HepG2 (cell line): ENCODE measurements around the gene INAFM1. TPM values are rescaled to one million over a fixed set of nuclear protein-coding genes. Genes with fewer than 3 reads are reported as not detected.
A peak's percentile ranks its signal among the peaks of the same experiment; 100 is the strongest.

ENCODE experiments used
- AHDC1 ChIP-seq: sonication (generic); formaldehyde crosslinking; IDR thresholded peaks from 2 replicates; pipeline ENCODE4 v1.5.1; 2020; ENCODE audit warnings: mild to moderate bottlenecking, missing genetic modification reagents, borderline replicate concordance
- ERF ChIP-seq: IDR thresholded peaks from 2 replicates; pipeline ENCODE4 v1.6.1; 2018; ENCODE audit warnings: missing biosample characterization, missing genetic modification reagents
- HMGXB3 ChIP-seq: sonication (generic); formaldehyde crosslinking; IDR thresholded peaks from 2 replicates; pipeline ENCODE4 v1.4.0; 2020; ENCODE audit warnings: missing genetic modification reagents, borderline replicate concordance
- KAT8 ChIP-seq: IDR thresholded peaks from 2 replicates; pipeline ENCODE4 v1.6.1; 2016; ENCODE audit warnings: missing genetic modification reagents, missing compliant biosample characterization
- POGZ ChIP-seq: sonication (generic); formaldehyde crosslinking; IDR thresholded peaks from 2 replicates; pipeline ENCODE4 v1.4.0; 2020; ENCODE audit warnings: mild to moderate bottlenecking, missing genetic modification reagents
- SKI ChIP-seq: fragments of 450-650 bp; IDR thresholded peaks from one replicate; pipeline ENCODE4 v1.6.1; 2018; ENCODE audit warnings: mild to moderate bottlenecking; ENCODE audit not compliant: partially characterized antibody
- ZNF160 ChIP-seq: sonication (generic); formaldehyde crosslinking; IDR thresholded peaks from 2 replicates; pipeline ENCODE4 v1.8.0; 2022; ENCODE audit warnings: mild to moderate bottlenecking, inconsistent platforms, missing genetic modification reagents
- ZNF432 ChIP-seq: sonication (generic); formaldehyde crosslinking; IDR thresholded peaks from 2 replicates; pipeline ENCODE4 v1.5.0; 2020; ENCODE audit warnings: missing genetic modification reagents, mild to moderate bottlenecking, borderline replicate concordance
- ZNF558 ChIP-seq: sonication (generic); formaldehyde crosslinking; IDR thresholded peaks from 2 replicates; pipeline ENCODE4 v1.9.0; 2022; ENCODE audit warnings: mild to moderate bottlenecking, missing genetic modification reagents, borderline replicate concordance
- ZZZ3 ChIP-seq: sonication (generic); formaldehyde crosslinking; IDR thresholded peaks from 2 replicates; pipeline ENCODE4 v1.4.0; 2020; ENCODE audit warnings: missing genetic modification reagents, mild to moderate bottlenecking, borderline replicate concordance
- polyA plus RNA-seq, 8 experiments: library from polyadenylated mRNA; depleted of rRNA in 3 of 8; stranded (reverse) in 7 of 8; unstranded in 1 of 8; fragments of >200 nt; fragmentation: Illumina TruSeq in 4 of 8; extraction: Trizol in 4 of 8; gene quantifications; 2 replicates each; pipeline versions ENCODE4 v1.2.1 to v1.2.3, GENCODE V29; 2011 to 2016; ENCODE audit warnings: low read depth in 4 of 8, missing spikeins in 1 of 8, mixed read lengths in 1 of 8; ENCODE audit not compliant: insufficient read depth in 1 of 8
- total RNA-seq, 5 experiments: library from RNA; depleted of rRNA; stranded (reverse); fragments of >200 nt; fragmentation: Illumina TruSeq; extraction: Trizol; gene quantifications; 2 replicates each; pipeline ENCODE4 v1.2.3, GENCODE V29; 2016; ENCODE audit warnings: low read depth in 1 of 5
- TF ChIP-seq, protein P1 (sequence below): sonication (generic); formaldehyde crosslinking; IDR thresholded peaks from 2 replicates; pipeline ENCODE4 v1.4.0; 2020; ENCODE audit warnings: missing genetic modification reagents

INAFM1 gene
- total and polyA plus RNA-seq, 2 of the 13 experiments (the other 11 are each of a cell fraction or from before 2014, with no cell fraction given), result 0.88 to 1.9 TPM

DNA sequence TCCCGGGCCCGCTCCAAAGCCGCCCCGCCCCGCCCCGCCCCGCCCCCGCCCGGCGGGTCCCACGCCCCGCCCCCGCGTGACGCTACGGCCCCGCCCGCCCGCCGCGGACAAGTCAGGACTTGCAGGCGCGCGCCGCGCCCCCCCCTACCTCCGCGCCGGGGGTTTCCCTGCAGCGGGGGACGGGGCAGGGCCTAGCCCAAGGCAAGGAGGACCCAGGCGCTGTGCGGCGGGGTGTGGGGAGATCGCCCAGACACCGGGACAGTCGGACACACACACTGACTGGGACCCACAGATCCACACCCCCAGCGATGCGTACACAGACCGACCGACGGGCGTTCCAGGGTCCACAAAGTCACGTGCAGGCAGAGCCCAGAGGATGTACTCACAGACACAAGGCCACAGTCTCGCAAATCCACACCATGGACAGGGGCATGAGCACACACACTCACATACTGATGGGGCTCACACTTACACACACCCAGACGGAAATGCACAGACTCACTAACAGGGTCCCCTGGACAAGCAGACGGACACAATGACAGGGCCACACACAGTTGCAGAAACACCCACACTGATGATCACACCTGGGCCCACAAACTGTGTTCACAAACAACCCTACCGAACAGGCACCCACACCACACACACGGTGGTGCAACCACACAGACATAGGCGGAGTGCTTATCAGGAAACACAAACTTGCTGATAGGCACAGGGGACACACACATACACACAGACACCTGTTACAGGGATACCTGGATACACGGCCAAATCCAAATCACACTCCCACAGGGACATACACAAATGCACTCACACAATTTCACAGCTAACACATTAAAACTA lies 43.2 kb upstream of the INAFM1 start (continued):
- no peak for TF ChIP-seq AHDC1
- no peak for TF ChIP-seq ZZZ3 (CRISPR knock-in tag)
- TF ChIP-seq KAT8 (CRISPR knock-in tag), result 0 out of 2 replicates have a peak, but pooled peaks have one; percentile 31
- no peak for TF ChIP-seq ZNF432 (CRISPR knock-in tag)
- TF ChIP-seq, protein P1, sequence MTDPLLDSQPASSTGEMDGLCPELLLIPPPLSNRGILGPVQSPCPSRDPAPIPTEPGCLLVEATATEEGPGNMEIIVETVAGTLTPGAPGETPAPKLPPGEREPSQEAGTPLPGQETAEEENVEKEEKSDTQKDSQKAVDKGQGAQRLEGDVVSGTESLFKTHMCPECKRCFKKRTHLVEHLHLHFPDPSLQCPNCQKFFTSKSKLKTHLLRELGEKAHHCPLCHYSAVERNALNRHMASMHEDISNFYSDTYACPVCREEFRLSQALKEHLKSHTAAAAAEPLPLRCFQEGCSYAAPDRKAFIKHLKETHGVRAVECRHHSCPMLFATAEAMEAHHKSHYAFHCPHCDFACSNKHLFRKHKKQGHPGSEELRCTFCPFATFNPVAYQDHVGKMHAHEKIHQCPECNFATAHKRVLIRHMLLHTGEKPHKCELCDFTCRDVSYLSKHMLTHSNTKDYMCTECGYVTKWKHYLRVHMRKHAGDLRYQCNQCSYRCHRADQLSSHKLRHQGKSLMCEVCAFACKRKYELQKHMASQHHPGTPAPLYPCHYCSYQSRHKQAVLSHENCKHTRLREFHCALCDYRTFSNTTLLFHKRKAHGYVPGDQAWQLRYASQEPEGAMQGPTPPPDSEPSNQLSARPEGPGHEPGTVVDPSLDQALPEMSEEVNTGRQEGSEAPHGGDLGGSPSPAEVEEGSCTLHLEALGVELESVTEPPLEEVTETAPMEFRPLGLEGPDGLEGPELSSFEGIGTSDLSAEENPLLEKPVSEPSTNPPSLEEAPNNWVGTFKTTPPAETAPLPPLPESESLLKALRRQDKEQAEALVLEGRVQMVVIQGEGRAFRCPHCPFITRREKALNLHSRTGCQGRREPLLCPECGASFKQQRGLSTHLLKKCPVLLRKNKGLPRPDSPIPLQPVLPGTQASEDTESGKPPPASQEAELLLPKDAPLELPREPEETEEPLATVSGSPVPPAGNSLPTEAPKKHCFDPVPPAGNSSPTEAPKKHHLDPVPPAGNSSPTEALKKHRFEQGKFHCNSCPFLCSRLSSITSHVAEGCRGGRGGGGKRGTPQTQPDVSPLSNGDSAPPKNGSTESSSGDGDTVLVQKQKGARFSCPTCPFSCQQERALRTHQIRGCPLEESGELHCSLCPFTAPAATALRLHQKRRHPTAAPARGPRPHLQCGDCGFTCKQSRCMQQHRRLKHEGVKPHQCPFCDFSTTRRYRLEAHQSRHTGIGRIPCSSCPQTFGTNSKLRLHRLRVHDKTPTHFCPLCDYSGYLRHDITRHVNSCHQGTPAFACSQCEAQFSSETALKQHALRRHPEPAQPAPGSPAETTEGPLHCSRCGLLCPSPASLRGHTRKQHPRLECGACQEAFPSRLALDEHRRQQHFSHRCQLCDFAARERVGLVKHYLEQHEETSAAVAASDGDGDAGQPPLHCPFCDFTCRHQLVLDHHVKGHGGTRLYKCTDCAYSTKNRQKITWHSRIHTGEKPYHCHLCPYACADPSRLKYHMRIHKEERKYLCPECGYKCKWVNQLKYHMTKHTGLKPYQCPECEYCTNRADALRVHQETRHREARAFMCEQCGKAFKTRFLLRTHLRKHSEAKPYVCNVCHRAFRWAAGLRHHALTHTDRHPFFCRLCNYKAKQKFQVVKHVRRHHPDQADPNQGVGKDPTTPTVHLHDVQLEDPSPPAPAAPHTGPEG (CRISPR knock-in tag), result peak; percentile 72; the same call in 1 of the 2 replicates
- peak; percentile 96 for TF ChIP-seq SKI
- TF ChIP-seq POGZ (CRISPR knock-in tag), result peak; percentile 61; the same call in 1 of the 2 replicates
- TF ChIP-seq HMGXB3 (CRISPR knock-in tag), result peak; percentile 41; the same call in 1 of the 2 replicates
- TF ChIP-seq ERF, result 0 out of 2 replicates have a peak, but pooled peaks have one; percentile 44
- TF ChIP-seq ZNF558 (CRISPR knock-in tag), result peak; percentile 65; the same call in 1 of the 2 replicates
- TF ChIP-seq ZNF160 (CRISPR knock-in tag), result peak; percentile 89; the same call in 1 of the 2 replicates
